ENCODE data around the gene SGSM1.
A peak's percentile ranks its signal among the peaks of the same experiment; 100 is the strongest.

Gene SGSM1, protein sequence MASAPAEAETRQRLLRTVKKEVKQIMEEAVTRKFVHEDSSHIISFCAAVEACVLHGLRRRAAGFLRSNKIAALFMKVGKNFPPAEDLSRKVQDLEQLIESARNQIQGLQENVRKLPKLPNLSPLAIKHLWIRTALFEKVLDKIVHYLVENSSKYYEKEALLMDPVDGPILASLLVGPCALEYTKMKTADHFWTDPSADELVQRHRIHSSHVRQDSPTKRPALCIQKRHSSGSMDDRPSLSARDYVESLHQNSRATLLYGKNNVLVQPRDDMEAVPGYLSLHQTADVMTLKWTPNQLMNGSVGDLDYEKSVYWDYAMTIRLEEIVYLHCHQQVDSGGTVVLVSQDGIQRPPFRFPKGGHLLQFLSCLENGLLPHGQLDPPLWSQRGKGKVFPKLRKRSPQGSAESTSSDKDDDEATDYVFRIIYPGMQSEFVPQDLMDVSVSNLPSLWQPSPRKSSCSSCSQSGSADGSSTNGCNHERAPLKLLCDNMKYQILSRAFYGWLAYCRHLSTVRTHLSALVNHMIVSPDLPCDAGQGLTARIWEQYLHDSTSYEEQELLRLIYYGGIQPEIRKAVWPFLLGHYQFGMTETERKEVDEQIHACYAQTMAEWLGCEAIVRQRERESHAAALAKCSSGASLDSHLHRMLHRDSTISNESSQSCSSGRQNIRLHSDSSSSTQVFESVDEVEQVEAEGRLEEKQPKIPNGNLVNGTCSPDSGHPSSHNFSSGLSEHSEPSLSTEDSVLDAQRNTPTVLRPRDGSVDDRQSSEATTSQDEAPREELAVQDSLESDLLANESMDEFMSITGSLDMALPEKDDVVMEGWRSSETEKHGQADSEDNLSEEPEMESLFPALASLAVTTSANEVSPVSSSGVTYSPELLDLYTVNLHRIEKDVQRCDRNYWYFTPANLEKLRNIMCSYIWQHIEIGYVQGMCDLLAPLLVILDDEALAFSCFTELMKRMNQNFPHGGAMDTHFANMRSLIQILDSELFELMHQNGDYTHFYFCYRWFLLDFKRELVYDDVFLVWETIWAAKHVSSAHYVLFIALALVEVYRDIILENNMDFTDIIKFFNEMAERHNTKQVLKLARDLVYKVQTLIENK

DNA sequence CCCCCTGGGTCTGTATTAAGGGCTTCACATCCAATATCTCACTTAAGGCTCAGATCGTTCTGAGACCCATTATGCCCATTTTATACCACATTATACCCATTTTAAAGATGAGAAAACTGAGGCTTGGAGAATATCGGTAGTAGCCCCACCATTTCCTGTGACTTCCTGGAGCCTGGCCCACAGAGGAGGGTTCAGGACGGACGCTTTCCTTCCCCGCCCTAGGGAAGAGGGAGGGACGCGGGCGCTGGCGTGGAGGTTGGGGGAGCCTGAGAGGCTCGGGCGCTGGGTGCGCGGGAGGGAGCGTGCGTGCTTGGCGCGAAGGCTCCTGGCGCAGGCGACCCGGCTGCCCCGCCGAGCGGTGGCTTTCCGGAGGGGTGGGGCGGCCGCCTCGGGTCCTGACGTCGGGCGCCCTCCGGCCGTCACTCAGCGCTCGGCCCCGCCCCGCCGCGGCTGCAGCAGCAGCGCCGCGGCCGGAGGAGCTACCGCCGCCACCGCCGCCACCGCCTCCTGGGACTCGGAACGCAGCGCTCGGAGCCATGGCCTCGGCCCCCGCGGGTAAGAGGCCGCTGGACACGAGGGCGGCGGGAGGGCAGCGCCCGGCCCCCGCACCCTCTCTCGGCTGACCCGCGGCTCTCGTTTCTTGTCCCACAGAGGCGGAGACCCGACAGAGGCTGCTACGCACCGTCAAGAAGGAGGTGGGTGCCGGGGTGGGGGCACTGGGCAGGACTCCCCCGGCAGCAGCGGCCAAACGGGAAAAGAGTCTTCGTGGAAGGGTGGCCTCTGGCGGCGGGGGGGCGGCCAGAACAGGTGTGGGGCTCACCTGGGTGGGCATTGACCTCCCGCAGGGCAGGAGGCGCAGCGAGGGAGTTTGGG lies at the start of gene SGSM1:
TSS of gene SGSM1 (plus strand) at position 422 of the 873 bp plus-strand sequence. CDS start at position 537, 115 bp downstream.
- DNase-seq, result peak in 1 of 2 experiments; percentile 42

DNA sequence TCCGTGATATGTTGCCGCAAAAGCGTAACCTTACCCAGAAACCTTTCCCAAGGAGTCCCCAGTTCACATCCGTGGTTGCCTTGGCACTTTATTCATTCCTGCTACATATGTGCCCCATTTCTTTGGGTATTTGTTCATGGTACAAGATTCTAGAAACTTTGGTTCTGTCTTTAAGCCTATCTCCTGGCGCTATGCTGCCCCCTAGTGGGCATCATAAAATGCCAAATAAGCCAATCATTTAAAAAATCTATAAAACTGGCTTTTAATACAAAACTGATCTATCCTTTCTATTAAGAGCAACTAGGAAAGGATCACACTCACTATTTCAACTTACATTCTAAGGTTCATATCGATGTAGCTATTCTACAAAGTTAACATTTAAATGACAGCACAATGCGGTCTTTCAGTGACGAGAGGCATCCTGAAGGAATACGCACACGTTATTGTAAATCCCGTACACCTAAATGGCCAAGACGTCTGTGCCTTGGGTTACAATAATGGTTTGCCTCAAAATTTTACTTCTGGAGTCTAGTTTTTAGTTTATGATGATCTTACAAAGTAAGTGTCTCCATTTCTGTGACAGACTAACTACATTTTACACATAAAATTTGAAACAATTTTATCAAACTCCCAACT lies 47.7 kb upstream of the SGSM1 start:
- DNase-seq, result peak; percentile 58 to 64

DNA sequence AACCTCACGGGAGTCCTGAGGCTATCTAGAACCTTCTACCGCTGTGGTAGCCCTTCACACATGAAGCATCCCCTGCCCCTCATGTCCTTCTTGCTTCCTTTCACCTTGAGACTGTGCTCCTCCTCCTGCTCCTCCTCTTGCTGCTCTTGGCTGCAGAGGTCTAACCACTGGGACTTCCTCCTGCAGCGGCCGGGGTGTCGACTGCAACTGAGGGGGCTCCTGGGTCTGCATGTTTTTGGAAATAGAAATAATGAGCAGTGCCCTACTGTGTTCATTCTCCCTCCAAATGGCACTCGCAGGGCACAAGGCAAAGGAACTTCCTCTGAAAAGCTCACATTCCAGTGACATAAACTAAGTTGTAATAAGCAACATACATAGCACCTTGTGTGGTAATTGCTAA lies 46.2 kb upstream of the SGSM1 start:
- no peak for DNase-seq

DNA sequence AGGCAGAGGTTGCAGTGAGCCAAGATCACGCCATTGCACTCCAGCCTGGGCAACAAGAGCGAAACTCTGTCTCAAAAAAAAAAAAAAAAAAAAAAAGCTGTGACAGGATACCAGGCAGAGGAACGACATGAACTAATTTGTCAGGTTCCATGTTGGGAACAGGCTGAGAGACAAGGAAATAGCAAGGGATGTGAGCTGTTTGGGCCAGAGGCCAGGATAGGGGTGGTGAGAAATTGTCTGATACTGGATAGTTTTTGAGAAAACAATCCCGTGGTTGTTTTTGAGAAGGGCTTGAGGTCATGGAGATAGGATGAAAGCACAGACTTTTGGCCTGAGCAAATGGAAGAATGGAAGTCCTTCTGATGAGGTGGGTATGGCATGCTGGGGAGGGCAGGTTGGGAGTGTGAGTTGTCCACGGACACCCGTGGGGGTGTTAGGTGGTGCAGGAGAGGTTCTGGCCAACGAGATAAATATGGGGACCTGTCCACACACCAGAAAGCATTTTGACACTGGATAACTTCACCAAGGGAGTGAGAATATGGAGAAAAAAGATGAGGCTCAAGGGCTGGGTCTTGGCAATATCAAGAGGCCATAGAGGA lies 45.2 kb upstream of the SGSM1 start:
- no peak for DNase-seq

DNA sequence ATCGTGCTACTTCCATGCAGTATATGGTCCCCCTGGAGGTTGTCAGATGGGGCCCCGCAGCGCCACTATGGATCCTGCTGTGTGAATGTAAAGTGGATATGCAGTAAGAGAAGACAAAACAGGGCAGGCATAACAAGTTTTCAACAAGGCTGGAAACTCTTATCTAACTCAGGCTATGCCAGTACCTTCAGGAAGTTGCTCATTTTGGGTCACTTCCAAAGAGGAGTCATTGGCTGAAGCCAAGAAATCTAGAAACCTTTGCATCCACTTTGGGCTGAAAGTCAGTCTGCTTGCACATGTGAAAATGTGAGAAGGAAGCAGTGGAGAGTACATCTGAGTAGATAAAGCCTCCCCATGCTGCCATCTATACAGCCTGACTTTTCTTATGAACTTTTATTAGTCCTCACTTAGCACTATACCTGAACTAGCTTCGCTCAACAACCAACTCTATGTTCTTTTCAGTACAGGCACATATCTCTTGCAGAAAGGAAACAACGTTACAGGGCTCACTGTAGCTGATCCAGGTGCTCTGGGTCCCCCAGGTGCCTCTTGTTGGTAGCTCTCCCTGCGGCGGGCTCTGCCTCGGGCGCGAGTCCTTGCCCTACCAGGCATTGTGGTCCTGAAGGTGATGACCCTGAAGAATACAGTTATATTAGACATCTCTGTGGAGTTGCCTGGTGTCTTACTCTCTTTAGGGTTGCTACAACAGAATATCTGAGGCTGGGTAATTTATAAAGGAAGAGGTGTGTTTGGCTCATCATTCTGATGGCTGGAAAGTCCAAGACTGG lies 43.9 kb upstream of the SGSM1 start:
- no peak for DNase-seq

DNA sequence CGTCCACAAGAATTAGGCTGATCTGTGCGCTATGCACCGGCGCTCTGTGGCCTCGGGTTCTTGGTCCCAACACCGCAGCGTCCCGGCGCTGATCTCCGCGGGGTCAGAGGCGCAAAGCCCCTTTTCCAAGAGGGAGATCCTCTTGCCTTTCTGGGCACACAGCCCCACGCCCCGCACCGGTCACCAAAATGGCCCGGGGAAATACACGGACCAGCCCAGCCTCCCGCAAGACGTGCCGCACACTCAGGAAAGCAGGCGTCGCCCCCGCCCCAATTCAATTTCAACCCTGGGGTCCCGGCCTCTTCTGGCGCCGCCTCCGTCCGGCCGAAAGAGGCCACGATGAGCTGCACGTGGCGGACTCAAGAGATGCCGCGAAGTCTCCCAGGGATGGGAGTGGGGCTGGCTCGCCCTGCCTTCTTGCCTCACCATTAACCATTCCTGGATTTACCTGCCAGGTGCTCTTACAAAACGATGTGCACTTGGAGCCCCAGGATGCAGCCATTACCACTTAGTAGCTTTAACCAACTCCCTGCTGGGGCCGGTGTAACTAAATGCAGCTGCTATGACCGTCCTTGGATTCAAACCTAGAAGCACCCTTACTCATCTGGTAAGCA lies 42.0 kb upstream of the SGSM1 start:
- no peak for DNase-seq

DNA sequence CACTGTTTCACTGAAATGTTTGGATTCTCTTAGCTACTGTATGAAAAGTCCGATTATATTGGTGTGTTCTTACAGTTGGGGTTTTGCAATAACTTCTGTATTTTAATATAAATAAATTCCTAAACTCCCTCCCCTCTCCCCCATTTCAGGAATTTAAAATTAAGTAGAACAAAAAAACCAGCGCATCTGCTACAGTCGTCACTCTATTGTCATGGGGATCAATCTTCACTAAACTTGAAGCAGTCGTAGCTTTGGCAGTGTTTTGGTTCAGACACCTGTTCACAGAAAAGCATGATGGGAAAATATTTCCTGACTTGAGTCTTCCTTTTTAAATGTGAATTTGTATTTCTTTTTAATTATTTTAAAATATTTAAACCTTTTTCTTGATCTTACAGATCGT lies 40.8 kb upstream of the SGSM1 start:
- no peak for DNase-seq

DNA sequence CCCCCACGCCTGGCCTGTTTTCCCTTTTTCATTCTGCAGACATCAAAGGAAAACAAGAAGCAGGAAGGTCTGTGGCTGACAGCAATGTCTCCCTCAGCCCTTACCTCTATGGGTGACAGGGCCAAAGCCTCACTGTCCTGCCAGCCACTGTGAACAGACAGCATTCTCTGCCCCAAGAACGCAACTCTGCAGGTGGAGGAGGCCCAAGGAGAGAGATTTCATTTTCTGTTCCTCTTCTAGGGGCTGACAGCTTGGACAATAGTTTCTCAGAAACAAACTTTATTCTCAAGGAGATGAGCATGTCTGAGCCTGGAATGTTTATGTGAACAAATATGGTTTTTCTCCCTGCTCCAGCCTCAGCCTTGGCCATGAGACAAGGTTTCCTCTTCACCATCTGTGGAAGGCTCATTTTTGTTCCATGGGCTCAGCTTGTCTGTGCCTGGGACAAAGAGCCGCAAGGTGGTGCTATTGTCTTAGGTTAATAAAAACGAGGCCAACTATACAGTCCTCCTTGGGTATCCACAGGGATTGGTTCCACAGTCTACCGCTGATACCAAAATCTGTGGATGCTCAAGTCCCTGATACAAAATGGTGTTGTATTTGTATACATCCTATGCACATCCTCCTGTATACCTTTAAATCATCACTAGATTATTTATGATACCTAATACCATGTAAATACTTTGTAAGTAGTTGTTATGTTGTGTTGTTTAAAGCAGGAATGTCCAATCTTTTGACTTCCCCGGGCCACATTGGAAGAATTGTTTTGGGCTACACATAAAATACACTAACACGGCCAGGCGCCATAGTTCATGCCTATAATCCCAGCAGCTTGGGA lies 37.3 kb upstream of the SGSM1 start:
- DNase-seq, result peak; percentile 68 to 77

DNA sequence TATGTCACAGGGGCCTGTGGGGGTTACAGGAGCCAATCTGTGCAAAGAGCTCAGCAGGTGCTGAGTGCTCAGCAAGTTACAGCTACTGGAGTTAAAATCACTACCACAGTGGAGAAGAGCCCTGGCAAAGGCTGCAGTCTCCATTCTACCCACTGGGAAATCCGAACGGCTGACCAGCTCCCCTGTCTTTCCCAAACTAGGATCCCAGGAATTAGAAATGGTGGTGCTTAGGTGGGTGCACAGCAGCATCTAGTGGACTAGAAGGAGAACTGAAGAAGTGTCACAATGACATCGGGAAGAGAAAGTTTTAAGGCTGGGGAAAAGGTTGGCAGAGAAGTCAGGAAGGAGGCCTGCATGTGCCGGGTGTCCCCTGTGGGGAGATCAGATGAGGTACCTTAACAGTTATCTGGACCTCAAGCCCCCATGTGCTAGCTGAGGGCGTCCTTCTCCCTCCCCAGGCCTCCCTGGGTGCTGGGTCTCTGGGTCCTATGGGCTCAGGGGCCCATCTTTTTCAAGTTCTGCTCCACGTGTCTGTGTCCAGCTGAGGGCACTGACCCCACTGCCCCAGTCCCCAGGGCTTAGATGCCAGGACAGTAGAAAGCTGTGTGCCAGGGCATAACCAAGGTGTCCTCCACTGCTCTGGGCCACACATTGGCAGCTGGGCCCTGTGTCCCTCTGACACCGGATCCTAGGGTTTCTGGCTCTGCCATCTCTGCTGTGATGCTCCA lies 33.4 kb upstream of the SGSM1 start:
- DNase-seq, result no peak

DNA sequence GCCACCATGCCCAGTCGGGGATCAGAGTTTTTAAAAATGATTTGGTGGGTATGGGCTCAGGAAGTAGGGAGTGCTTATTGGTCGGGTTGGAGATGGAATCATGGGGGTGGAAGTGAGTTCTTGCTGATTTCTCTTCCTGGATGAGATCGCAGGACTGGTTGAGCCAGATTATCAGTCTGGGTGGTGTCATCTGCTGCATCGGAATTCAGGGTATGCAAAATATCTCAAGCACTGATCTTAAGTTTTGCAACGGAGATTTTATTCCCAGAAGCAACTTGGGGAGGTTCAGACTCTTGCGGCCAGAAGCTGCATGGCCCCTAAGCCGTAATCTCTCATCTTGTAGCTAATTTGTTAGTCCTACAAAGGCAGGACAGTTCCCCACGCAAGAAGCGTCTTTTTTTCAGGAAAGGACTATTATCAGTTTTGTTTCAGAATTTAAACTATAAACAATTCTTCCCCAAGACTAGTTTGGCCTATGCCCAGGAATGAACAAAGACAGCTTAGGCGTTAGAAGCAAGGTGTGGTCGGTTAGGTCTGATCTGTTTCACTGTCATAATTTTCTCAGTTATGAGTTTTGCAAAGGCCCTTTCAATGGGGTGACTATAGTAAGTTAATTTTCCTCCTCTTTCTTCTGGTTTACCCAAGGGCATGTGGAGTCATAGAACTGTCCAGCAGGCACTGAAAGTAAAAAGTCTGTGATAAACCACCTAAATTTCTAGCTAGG lies 30.1 kb upstream of the SGSM1 start:
- DNase-seq, result no peak

DNA sequence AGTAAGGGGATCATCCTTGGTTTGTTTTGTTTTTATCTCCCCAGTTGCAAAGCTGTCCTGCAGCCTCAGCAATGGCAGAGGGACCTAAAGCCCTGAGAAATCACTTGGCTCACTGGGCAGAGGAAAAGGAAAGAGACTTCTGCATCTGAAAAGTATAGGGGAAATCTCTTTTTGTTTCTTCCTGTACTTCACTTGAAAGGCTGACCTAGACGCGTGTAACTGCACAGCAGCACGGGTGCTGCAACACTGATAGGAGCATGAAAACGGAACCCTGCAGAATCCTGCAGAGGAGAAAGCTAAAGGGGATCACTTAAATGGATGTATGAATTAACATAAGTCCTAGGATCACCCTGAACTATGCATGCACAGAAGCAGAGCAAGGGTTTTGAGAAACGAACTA lies 29.5 kb upstream of the SGSM1 start:
- no peak for DNase-seq

DNA sequence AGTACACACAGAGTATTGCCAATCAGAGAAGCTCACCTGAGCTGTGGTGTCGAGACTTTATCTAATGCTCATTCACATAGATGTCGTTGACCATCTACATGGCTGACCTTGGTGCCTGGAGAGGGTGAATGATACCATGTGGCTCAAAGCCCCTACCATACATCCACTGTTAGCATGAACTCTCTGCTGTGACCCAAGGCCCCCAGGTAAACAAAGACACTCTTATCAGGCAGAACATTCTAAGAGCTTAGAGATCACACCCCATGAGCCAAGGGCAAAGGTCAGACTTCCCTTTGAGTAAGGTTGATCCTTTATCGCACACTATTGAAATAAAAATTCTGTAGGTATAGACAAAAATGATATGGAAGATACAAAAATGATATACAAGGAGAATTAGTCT lies 16.5 kb upstream of the SGSM1 start:
- DNase-seq, result no peak

DNA sequence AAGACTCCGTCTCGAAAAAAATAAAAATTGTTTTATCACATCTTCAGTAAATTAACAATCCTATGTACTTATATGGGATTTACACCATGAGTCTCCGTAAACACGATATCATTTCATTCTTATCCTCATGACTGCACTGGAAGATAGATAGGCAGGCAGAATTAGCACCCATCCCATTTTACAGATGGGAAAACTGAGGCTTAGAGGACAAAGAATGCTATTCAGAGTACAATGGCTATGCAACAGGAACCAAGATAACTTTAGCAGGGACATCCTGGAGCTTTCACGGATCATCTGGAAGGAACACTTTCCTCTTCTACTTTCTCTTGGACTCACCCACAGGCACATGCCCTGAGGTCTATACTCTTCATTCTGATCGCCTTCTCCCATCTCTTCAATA lies 14.6 kb upstream of the SGSM1 start:
- DNase-seq, result no peak

DNA sequence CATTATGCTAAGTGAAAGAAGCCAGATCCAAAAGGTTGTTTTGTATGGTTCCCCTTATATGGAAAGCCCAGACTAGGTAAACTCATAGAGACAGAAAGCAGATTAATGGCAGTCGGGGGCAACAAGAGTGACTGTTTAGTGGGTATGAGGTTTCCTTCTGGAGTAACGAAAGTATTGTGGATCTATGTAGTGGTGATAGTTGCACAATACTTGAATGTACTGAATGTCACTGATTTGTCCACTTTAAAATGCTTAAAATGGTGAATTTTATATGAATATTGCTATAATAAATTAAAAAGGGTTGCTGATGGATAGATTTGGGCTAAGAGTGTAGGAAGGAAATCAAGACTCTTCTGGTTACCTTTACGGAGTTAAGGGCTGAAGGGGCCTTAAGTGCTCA lies 10.0 kb upstream of the SGSM1 start:
- DNase-seq, result no peak

DNA sequence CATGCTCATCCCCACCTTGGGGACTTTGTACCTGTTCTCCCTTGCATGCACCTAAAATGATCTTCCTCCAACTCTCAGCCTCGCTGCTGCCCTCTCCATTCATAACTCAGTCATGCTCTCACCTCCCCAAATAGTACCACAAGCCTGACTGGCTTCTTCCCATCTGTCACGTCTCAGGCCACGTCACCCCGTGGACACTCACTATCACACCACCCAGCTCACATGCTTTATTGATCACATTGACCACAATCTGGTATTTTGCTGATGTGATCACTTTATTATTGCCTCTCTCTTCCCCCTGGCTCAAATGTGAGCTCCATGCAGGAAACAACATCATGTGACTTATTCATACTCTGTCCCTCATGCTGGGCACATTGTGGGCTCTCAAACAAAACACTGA lies 9.2 kb upstream of the SGSM1 start:
- DNase-seq, result no peak

DNA sequence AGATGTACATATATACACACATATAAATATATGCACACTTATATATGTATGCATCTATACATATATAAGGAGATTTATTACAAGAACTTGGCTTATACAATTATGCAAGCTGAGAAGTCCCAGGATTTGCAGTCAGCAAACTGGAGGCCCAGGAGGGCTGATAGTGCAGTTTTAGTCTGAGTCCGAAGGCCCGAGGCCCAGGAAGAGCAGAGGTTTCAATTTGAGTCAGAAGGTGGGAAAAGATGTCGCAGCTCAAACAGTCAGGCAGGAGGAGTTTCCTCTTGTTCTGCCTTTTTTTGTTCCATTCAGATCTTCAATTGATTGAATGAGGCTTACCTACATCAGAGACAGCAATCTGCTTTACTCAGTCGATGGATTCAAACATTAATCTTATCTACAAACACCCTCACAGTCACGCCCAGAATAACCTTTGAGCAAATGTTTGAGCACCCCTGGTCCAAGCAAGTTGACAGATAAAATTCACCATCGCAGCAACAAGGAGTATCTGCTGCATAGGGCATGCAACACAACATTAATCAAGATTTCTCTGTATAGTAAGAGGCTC lies 4.0 kb upstream of the SGSM1 start:
- DNase-seq, result no peak

DNA sequence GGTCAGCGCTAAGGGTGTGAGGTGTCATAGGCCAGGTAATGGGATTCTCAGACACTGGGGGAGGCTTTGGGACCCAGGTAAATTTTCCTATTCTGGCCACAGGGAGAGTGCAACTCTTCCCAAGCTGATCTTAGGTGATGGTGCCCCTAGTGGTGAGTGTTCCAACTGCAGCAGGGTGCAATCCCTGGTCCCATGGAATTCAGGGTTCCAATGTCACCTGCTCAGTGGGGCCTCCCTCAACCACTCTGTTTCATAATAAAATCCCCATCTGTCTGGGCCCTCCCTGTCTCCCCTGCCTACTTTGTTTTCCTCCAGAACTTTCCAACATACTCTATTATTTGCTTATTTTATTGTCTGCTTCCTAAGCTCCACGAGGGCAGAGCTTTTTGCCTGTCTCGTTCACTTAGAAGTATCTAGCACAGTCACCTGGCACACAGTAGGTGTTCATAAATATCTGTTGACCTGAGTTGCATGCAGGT lies 2.9 kb upstream of the SGSM1 start:
- DNase-seq, result peak in 1 of 2 experiments; percentile 43

DNA sequence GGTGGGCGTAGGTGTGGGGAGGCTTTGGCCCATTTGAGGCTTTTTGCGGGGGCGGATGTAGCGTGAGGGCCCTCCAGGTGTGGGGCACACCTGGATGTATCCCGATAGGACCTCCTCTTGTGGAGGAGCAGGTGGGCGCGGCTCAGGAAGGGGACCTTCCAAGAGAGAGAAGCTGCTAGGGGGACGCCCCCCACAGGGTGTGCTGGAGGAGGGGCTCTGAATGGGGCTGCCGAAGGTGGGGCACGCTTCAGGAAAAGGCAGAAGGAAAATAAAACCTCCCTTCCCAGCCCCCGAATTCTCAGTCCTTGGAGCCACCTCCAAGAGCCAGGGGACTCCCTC lies 621 bp downstream of the SGSM1 start:
- DNase-seq, result no peak
